ENCODE results near the gene NRXN3.

The NRXN3 gene

GRCh38 chr14:79614448-79614847 is 1444.3 kb downstream of the NRXN3 start:
- no peak for DNase-seq

GRCh38 chr14:79627058-79627457 is 1456.9 kb downstream of the NRXN3 start:
- no peak for DNase-seq

GRCh38 chr14:79629411-79630287 is 1459.5 kb downstream of the NRXN3 start:
- DNase-seq: no peak

GRCh38 chr14:79630288-79630960 is 1460.3 kb downstream of the NRXN3 start:
- no peak for DNase-seq

- DNase-seq: no peak
These were observed 1461.1 kb downstream of the NRXN3 start for GRCh38 chr14:79631276-79631675.

GRCh38 chr14:79638672-79639266 is 1468.6 kb downstream of the NRXN3 start:
- DNase-seq: no peak

- no peak for DNase-seq
These were observed 1469.4 kb downstream of the NRXN3 start for GRCh38 chr14:79639613-79640012.

GRCh38 chr14:79641371-79641770 is 1471.2 kb downstream of the NRXN3 start:
- DNase-seq: no peak

- DNase-seq: no peak
These were observed 1473.0 kb downstream of the NRXN3 start for GRCh38 chr14:79643132-79643531.

- no peak for DNase-seq
These were observed 1475.7 kb downstream of the NRXN3 start for GRCh38 chr14:79645753-79646362.

- no peak for DNase-seq
These were observed 1479.7 kb downstream of the NRXN3 start for GRCh38 chr14:79649856-79650255.

GRCh38 chr14:79652513-79653307 is 1482.5 kb downstream of the NRXN3 start:
- DNase-seq: no peak

GRCh38 chr14:79656056-79656455 is 1485.9 kb downstream of the NRXN3 start:
- no peak for DNase-seq

GRCh38 chr14:79656496-79656895 is 1486.3 kb downstream of the NRXN3 start:
- DNase-seq: no peak

GRCh38 chr14:79658221-79658620 is 1488.0 kb downstream of the NRXN3 start:
- no peak for DNase-seq

GRCh38 chr14:79658769-79659168 is 1488.6 kb downstream of the NRXN3 start:
- no peak for DNase-seq

GRCh38 chr14:79660053-79660939 is 1490.1 kb downstream of the NRXN3 start:
- no peak for DNase-seq

GRCh38 chr14:79661752-79662151 is 1491.6 kb downstream of the NRXN3 start:
- DNase-seq: no peak

GRCh38 chr14:79663453-79663852 is 1493.3 kb downstream of the NRXN3 start:
- no peak for DNase-seq

GRCh38 chr14:79665556-79665955 is 1495.4 kb downstream of the NRXN3 start:
- no peak for DNase-seq

GRCh38 chr14:79668951-79669350 is 1498.8 kb downstream of the NRXN3 start:
- DNase-seq: no peak

- no peak for DNase-seq
These were observed 1500.6 kb downstream of the NRXN3 start for GRCh38 chr14:79670811-79671210.

All from NCI-H1436 treated with DMSO at 0.1 percent for 48 hours (cell line).